NCI-H69 (cell line): ENCODE data around the gene ANKRD12.
"Not testable (repeated sequence)": the region's sequence is repeated elsewhere in the genome, so short reads cannot be mapped to it uniquely, and the experiment has no call there.

Source experiments
- DNase-seq: peaks from one replicate; lab custom pipeline; 2025; lab: John Stamatoyannopoulos, UW

The ANKRD12 gene

DNA sequence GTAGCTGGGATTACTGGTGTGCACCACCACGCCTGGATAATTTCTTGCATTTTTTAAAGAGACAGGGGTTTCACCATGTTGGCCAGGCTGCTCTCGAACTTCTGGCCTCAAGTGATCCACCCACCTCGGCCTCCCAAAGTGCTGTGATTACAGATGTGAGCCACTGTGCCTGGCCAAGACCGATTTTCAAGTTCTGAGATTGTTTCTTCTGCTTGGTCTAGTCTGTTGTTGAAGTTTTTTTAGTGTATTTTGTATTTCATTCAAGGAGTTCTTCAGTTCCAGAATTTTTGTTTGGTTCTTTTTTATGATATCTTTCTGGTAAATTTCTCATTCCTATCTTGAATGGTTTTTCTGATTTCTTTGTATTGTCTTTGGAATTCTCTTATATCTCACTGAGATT is 96.4 kb downstream of the ANKRD12 start:
- no peak for DNase-seq

DNA sequence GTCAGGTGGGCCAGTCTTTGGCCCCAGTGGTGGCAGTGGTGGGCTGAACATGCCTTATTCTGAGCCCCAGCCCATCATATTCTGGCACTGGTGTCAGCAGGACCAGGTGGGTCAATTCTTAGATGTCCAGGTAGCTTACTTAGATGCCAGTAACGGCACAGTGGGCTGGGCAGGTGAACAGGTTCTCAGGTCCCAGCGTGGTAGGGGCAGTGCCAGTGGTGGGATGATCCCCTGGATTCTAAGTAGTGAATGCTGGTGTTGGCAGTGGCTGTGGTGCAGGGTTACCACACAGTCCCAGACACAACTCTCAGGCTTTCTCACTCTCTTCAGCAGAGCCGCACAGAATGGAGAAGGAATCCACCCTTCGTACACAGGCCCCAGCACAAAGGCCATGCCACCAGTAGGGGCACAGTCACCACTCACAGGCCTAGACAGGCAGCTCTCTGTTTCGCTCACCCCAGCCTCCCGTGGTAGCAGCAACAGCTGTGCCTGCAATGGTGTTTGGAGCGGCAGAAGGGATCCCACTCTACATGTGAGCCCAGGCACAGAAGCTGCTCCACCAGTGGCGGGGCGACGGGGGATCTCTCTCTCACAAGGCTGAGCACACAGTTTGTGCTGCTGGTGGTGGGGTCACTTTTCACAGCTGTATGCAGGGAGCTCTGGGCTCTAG is 97.3 kb downstream of the ANKRD12 start:
- DNase-seq, result no peak

DNA sequence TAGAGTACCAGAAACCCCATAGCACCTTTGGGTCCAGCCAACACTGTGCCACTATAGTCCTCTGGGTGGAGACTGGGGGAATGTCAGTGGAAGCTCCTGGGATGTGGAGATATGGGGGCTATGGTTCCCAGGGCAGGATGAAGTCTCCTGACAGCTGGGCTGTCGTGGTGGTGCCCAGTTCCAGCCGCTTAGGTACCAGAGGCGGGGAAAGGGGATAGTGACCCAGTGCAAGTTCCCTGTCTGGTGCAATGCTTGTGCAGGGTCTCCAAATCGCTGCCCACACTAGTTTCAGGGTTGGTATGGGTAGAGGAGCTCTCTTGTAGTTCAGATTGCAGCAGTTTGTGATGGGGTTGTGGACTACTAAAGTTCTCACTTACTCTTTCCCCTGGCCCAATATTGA is 97.9 kb downstream of the ANKRD12 start:
- no peak for DNase-seq

DNA sequence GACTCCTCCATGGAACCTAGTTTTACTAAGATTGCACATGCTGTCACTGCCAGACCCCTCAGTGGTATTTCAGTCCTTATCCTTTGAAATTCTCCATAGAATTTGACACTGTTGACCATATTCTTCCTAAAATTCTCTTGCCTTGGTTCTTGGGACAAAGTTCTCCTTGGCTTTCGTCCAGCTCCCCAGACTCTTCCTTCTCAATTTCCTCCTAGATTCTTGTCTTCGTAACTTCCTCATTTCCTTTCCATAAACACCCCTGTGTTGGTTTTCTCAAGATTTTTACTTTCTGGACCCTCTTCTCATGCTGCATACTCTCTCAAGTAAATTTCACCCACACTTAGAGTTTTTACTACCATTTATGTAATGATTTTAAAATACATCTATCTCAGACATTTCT is 101.4 kb downstream of the ANKRD12 start:
- no peak for DNase-seq

DNA sequence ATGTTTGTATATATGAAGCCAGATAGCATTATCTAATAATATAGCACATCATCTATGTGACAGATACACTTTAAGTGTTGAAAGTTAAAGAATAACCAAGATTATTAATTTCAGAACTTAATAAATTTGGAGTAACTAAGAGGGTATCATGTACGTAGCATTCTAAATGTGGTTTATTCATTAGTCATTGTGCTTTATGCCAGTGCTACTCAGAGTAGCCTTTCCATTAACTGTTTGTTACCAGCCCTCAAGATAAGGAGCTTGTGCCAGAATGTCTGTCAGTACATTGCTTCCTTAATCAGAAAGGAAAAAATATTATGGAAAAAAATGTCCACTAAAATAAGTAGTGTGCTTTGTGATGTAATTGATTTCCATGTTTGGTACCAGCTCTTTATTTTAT is 103.1 kb downstream of the ANKRD12 start:
- DNase-seq, result no peak

DNA sequence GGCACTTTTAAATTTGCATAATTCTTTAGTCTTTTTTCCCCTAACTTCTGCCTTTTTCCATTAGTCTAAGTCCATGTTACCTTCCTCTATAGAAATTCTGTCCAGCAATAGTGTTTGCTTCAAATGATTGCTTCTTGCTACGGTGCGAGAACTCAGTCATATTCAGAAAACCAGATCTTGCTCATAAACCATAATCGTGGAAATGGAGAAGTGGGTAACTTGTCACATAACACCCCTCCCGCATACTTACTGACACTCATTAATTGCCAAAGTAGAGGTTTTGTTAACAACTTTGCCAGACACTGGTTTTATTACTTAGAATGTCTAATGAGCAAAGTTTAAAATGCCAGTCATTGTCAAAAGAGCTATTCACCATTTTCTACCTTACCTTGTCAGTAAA is 103.7 kb downstream of the ANKRD12 start:
- no peak for DNase-seq

DNA sequence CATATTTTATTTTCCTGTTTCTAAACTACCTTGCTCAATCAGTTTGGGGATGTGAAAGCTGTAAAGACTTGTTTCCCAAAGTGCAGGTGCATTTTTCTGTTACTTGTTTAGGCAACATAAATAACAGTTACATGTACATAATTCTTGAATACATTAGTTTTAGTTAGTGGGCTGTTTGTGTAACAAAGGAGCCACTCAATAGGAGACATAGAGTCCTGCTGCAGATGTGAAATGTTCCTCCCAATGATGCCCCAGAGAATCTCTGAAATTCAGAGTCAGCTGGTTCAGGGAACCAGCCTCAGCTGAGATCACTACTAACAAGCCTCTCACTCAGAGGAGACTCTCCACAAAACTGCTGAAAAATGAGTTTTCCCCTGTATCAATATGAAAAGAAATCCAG is 106.4 kb downstream of the ANKRD12 start:
- DNase-seq, result no peak

DNA sequence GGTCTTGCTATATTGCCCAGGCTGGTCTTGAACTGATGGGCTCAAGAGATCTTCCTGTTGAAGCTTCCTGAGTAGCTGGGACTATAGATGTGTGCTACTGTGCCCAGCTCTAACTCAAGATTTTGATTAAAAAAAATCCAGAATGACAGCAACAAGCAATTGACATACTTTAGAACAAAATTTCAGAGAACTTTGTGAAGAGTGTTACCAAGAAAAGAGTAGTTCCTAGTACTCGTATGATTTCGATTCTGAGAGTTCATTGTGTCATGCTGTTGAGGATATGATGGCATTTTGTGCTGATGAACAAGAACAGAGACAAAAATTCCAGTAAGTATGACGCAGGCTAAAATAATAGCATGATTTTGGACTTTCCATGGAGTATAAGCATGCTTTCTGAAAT is 107.8 kb downstream of the ANKRD12 start:
- DNase-seq, result no peak

DNA sequence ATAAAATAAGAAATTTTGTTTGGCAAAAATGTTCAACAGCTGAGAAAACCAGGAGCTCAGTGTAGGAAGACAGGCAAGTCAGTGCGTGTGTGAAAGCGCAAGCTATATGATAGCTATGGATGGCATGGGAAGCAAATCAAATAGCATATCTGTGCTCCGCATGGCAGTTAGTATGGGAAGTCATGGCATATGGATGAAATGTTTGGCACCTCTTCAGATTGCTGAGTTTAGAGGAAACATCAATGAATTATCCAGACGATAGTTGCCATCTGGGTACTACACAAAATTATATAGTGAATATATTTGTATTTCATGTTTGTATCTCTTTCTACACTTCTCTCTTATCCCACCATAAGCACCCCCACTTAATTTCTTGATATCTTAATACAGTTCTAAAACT is 112.1 kb downstream of the ANKRD12 start:
- DNase-seq, result no peak

DNA sequence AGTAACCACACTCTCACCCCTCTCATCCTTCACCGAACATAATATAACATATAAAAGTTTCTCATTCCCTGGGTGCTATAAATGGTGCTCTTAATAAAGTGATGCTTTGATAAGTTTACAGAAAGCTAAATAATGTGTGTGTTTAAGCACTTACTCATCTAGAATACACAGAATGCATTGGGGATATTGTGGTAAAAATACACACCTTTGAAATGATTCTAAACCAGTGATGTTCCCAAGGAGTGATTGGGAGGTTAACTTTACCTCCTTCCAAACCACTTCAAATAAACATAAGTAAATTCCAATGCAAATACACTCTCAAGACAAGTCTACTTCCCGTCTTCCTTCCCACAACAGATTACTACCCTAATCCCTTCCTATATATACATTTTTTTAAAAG is 112.7 kb downstream of the ANKRD12 start:
- no peak for DNase-seq

DNA sequence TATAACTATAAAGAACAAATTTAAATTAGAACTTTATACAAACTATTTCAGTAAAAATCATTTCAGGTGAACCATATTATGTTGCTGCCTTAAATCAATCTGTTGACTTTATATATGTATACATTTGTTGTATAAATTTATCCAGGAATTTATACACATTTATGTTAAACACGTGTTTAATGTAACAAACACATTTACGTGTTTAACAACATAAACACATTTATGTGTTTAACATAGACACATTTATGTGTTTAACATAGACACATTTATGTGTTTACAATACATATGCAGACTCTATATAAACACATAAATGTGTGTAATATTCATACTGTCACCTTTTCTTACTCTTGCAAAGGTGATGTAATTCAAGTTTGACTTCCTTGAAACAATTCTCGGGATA is 122.6 kb downstream of the ANKRD12 start:
- DNase-seq, result no peak

DNA sequence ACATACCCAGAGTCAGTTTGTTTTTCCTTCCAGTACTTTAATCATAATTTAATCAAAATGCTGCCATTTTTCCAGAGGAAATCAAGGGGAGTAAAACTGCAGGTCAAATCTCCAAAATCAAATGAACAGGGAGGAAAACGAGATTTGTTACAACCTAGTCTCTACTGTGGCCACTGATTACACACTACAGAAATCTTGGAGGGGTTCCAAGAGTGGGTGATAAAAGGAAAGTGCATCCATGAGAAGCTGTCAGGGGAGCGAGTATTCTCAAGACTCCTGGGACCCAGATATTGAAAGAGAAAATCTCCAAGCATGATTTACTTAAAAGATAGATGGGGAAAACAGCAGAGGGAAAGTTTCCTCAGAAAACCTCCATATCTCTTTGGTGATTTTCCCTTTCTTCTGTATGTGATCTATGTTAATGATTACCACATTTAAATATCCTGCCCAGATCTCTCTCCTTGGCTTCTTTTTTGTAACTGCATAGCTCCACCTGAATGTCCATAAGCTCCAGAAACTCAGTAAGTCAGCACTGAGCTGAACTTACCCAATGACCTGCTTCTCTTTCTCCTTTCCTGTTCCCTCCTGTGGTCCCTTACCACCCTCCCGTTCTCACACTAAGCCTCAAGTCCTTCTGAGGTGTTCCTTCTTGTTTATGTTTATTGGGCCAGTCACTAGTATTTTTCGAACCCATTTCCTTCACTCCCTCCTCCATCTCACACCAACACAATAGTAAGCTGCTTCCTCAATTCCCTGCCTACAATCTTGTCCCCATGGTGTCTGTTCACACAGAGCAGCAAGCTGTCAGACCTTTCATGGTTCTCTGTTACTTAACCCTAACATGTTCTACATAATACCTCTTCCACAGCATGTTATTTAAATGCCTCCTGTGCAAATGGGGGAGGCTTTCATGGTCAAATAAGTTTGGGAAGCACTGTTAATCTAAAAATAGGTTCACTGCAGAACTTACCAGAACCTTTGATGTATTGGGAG is 124.1 kb downstream of the ANKRD12 start:
- peak; percentile 64 for DNase-seq

DNA sequence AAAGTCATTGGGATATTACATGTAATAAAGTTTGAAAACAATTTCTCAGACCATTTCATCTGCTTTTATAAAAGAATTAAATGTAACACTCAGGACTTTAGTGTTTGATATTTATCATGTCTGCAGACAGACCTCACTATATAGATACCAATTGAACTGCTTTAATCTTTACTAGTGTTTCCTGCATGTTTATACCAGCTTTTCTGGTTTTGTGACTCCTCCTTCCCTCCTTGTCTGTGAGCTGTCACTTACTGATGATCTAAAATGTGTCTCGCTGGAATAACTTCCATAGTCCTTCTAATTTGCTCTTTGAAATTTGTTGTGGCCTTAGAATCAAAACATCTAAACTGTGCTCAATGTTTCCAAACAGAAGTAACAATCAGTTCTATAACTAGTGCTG is 126.7 kb downstream of the ANKRD12 start:
- DNase-seq, result no peak

DNA sequence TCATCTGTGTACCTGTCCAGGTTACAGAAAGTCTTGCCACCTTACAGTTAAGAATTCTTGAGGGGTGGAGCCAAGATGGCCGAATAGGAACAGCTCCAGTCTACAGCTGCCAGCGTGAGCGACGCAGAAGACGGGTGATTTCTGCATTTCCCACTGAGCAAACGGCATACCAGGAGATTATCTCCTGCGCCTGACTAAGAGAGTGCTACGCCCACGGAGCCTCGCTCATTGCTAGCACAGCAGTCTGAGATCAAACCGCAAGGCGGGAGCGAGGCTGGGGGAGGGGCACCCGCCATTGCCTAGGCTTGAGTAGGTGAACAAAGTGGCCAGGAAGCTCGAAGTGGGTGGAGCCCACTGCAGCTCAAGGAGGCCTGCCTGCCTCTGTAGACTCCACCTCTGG is 128.2 kb downstream of the ANKRD12 start:
- DNase-seq, result not testable (repeated sequence)

DNA sequence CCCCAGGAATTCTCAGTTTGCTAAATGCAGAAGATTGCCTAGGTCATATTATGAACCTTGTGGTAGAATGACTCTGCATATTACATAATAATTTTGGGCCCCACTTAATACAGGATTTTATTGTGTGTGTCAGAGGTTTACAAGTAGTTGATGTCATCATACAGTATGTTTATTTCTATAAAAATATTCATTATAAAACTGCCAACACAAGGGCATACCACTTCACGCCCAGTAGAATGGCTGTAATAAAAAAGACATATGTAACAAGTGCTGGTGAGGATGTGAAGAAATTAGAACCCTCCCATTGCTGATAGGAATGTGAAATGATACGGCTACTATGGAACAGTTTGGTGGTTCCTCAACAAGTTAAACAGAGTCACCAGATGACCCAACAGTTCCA is 136.6 kb downstream of the ANKRD12 start:
- no peak for DNase-seq

DNA sequence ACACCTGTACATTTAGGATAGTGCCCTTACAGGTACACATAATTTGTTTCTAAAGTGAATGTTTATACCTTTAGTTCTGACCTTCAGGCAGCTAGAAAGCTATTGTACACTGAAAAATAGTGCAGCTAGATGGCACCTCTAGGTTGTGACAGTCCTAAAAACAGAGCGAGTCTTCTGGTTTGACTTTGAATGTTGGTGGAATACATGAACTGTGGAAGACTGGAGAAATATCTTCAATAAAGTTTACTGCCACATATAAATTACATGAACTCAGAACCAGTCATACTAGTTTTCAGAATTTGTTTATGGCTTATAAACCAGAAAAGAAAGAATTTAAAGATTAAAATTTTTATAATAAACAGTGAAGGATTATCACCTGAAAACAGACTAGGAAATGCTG is 139.3 kb downstream of the ANKRD12 start:
- no peak for DNase-seq

DNA sequence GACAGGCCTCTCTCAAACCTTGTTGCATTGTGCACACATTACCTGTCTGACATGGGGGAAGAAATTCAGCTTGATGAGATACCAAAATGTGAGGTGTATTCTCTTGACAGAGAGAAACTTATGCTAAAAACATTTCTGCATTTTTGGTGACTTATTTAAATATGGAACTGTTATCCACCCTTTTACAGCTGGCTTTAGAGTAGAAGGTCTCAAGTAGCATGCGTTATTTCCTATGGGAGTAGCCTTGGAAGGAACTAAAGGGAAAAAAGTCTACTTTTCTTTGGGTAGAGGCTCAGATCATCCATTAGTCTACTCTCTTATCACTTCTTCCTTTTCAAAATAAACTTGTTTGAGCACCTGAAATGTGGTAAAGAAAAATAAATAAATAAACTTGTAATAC is 141.4 kb downstream of the ANKRD12 start:
- no peak for DNase-seq

DNA sequence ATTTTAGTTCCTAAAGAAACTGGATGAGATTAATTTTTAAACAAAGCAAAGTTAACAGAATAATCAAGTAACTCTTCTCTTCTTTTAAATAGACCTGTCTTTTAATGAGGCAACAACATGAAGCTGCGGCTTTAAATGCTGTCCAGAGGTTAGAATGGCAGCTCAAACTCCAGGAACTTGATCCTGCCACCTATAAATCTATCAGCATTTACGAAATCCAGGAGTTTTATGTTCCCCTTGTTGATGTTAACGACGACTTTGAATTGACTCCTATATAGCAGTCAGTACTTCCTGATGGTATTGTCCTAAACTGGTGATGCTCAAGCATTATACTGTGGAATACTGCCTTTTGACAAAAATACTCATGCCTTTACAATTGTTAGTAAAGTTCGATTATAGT is 144.3 kb downstream of the ANKRD12 start:
- no peak for DNase-seq

DNA sequence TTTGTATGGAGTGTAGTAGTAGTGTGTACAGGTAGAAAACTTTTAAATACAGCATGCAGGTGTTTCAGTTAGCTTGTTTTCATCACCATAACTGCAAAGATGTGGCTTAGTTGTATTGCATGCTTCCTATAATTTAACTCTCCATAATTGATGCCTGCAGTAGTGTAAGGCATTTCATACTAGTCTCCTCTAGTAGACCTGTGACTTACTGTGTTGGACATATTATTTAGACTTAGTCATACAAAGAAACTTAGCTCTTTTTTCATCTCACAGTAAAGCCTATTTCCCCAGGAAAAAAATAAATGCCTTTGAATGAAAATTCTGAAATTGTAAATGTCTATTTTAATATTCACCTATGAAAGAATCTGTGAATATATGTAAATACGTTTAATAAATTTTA is 145.2 kb downstream of the ANKRD12 start:
- no peak for DNase-seq

DNA sequence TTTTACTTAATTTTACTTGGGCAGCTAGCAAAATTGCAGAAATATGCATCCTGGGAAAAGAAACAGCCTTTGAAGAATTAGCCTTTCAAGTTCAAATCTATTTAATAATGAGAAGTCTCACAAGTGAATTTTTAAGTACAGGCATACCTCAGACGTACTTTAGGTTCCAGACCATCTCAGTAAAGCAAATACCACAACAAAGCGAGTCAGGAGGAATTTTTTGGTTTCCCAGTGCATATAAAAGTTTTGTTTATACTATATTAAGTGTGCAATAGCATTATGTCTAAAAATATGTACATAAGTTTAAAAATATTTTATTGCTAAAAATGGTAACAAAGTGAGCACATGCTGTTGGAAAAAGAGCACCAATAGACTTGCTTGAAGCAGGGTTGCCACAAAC is 147.2 kb downstream of the ANKRD12 start:
- no peak for DNase-seq

DNA sequence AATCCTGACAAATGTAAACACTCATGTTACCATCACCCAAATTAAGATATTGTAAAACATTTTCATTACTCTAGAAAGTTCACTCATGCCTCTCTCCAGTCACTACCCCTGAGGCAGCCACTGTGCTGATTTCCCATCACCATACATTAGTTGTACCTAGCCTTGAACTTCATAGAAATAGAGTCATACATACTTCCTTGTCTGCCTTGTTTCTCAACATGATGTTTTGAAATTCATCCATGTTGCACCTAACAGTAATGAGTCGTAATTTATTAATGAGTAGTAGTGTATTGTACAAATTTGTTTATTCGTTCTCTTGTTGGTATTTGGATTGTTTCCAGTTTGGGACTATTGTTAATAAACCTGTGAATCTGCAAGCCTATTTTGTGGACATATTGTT is 149.0 kb downstream of the ANKRD12 start:
- DNase-seq, result no peak

DNA sequence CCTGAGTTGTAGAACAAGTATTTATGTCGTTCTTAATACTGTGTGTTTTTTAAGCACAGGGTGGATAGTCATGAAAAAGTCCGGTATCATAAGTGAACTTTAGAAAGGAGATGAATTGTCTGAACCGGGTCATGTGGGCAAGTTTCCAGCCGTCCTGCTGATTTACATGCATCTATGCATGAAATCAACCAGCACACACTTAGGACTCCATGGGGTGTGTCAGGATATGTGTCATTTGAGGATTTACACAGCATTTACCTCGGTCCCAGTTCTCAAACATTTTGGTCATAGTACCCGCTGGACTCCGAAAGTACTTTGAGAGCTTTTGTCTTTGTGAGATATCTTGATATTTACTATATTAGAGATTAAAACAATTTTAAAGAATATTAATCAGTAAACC is 150.5 kb downstream of the ANKRD12 start:
- DNase-seq, result peak; percentile 76

DNA sequence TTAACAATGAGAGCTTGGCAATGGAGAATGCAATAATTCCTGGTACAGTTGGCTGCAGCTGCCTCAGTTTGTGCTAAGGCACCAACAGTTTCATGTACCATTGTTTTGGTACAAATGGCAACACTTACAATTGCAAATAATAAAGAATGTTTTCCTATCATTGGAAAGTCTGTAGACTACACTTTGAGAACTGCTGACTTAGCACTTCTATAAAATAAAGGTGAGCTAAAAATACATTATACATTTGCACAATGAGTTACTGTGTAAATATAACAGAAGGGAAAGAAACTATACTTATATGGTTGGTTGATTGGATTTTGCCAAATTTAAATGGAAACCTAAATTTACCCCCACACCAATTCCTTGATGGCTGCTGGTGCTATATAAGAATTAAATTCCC is 153.1 kb downstream of the ANKRD12 start:
- no peak for DNase-seq

DNA sequence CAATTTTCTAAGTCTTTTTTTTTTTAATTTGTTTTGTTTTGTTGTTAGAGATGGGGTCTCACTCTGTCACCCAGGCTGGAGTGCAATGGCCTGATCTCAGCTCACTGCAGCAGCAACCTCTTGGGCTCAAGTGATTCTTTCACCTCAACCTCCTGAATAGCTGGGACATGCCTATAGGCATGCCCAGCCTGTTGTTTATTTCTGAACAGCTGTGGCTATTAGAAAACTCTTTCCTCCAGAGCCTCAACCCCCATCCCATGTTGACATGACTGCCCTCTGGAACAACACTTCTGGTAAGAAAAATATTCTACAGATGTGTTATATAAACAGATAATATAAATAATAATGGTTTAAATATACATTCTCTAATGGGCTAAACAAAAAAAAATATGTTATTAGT is 153.6 kb downstream of the ANKRD12 start:
- DNase-seq, result no peak
